Measurements from ENCODE around the gene RTL5. TPM values are rescaled to one million over a fixed set of nuclear protein-coding genes. Genes with fewer than 3 reads are reported as not detected.

RTL5 gene
- polyA plus RNA-seq (10.5 and 16.8 TPM in 2 replicates), polyA minus RNA-seq (11.7 and 13.4 TPM in 2 replicates)

- Histone ChIP-seq H2AFZ (ENCODE audit: low read depth, low read length) (peak within 1 kb of the TSS; percentile 4), H3K27ac (ENCODE audit: low read length) (peak within 1 kb of the TSS; percentile 88), H3K27me3 (ENCODE audit: insufficient read depth, low read depth, low read length) (no peaks in the 10 kb centered on the region)
These were observed at the start of gene RTL5 for GRCh38 chrX:72131317-72132294. TSS of gene RTL5 (minus strand) at chrX:72131915.

More at GRCh38 chrX:72131317-72132294, at the start of gene RTL5:
- H3K79me2 ChIP-seq (replicated peaks; ENCODE audit: insufficient read depth, low read length) = no peaks in the 10 kb centered on the region
- no peak within 1 kb of the TSS for H3K4me2 ChIP-seq (ENCODE audit: low read length)
- no peak for TF ChIP-seq REST (IDR thresholded peaks at IDR 0.05; ENCODE audit: borderline replicate concordance)
- peak; percentile 55 for TF ChIP-seq CTCF (IDR thresholded peaks at IDR 0.05; ENCODE audit: poor library complexity, severe bottlenecking)
- TF ChIP-seq RAD21 (conservative IDR thresholded peaks at IDR 0.05) = peak; percentile 64
- no peak for TF ChIP-seq EZH2 (IDR thresholded peaks at IDR 0.05; ENCODE audit: borderline replicate concordance, insufficient read depth, low read length, poor library complexity, severe bottlenecking)
- peak; percentile 55 for TF ChIP-seq EP300 (conservative IDR thresholded peaks at IDR 0.05; ENCODE audit: poor library complexity, severe bottlenecking)
- TF ChIP-seq TAF1 (IDR thresholded peaks at IDR 0.05; ENCODE audit: low read depth) = peak; percentile 59
- peak; percentile 46 for TF ChIP-seq MXI1 (conservative IDR thresholded peaks at IDR 0.05; ENCODE audit: poor library complexity, severe bottlenecking)
- peak; percentile 67 for TF ChIP-seq SMC3 (conservative IDR thresholded peaks at IDR 0.05; ENCODE audit: poor library complexity)
- TF ChIP-seq POLR2AphosphoS5 (IDR thresholded peaks at IDR 0.05) = peak; percentile 61
- H4K20me1 ChIP-seq (ENCODE audit: insufficient read depth) = no peaks in the 10 kb centered on the region
- no peaks in the 10 kb centered on the region for H3K9me3 ChIP-seq (ENCODE audit: low read length)
- no peaks in the 10 kb centered on the region for H3F3A ChIP-seq (ENCODE audit: insufficient read depth, low read length, poor library complexity, severe bottlenecking)
- H3K9ac ChIP-seq (ENCODE audit: low read length) = peak within 1 kb of the TSS; percentile 66
- H3K36me3 ChIP-seq (ENCODE audit: insufficient read depth, low read length) = no peaks in the 10 kb centered on the region
- no peaks in the 10 kb centered on the region for H3K9me2 ChIP-seq (ENCODE audit: insufficient read depth, low read length)
- peak within 1 kb of the TSS; percentile 69 for H3K4me3 ChIP-seq (ENCODE audit: low read length)
